Neural cell (in vitro differentiated cells): Measurements from ENCODE around the gene C2CD3.

Experiments used
- CTCF ChIP-seq: fragments of 450-650 bp; IDR thresholded peaks from 2 replicates; pipeline ENCODE4 v1.5.1; 2014; ENCODE audit warnings: antibody characterized with exemption, mild to moderate bottlenecking, moderate library complexity; ENCODE audit not compliant: poor library complexity, severe bottlenecking
- EP300 ChIP-seq: fragments of 450-650 bp; conservative IDR thresholded peaks from 2 replicates; pipeline ENCODE4 v1.6.1; 2014; ENCODE audit warnings: antibody characterized with exemption, mild to moderate bottlenecking, moderate library complexity; ENCODE audit not compliant: poor library complexity, severe bottlenecking
- EZH2 ChIP-seq: fragments of 200-600, 300-800 bp; shearing (Covaris generic), sonication (generic); IDR thresholded peaks from 2 replicates; pipeline ENCODE4 v1.6.1; 2014; ENCODE audit warnings: antibody characterized with exemption, low read length, borderline replicate concordance, mild to moderate bottlenecking; ENCODE audit not compliant: insufficient read depth, poor library complexity, severe bottlenecking
- MXI1 ChIP-seq: fragments of 450-650 bp; conservative IDR thresholded peaks from 2 replicates; pipeline ENCODE4 v1.6.1; 2014; ENCODE audit warnings: antibody characterized with exemption, mild to moderate bottlenecking; ENCODE audit not compliant: poor library complexity, severe bottlenecking
- RAD21 ChIP-seq: fragments of 450-650 bp; conservative IDR thresholded peaks from 2 replicates; pipeline ENCODE4 v1.6.1; 2014; ENCODE audit warnings: antibody characterized with exemption, mild to moderate bottlenecking, moderate library complexity
- TAF1 ChIP-seq: IDR thresholded peaks from 2 replicates; pipeline ENCODE4 v1.6.1; 2012; ENCODE audit warnings: low read depth

- no peak for TF ChIP-seq CTCF
- no peak for TF ChIP-seq MXI1
- no peak for TF ChIP-seq RAD21
- no peak for TF ChIP-seq EP300
- TF ChIP-seq TAF1 = no peak
- no peak for TF ChIP-seq EZH2
Measured at GRCh38 chr11:74094393-74094792, 76.4 kb downstream of the C2CD3 start.
